Measurements from ENCODE around the gene TRABD2B. TPM values are rescaled to one million over a fixed set of nuclear protein-coding genes. Genes with fewer than 3 reads are reported as not detected.

Gene TRABD2B
- total and polyA plus RNA-seq, 2 experiments from 2014 or later: 1.6 to 2.0 TPM

DNA sequence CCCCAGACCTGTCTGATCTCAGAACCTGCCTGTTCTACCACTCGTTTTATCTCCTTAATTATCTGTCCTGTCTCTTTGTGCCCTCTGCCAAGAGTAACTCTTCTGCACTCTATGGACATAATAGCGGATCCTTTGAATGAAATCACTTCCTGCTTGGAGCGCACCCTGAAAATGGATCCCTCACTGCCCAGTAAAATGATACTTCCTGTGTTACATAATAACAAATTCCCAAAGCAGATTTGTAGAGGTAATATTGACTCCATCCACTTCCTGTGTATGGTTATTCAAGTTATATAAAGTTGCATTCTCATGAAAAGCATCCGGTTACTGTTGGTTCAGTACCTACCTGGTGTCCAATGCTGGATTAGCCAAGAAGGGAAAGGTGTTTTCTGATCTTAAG, 246.0 kb downstream of the TRABD2B start:
- Mint-ChIP-seq H3K27me3 (ENCODE audit: insufficient read depth, low read depth, poor library complexity) (peaks cover 3% of the 10 kb centered on the region), H3K4me1 (peaks cover 9% of the 10 kb centered on the region; the same call in 2 of the 3 replicates), H3K36me3 (ENCODE audit: low read depth) (no peaks in the 10 kb centered on the region), H3K9me3 (no peaks in the 10 kb centered on the region), H3K27ac (no peak overlapping the region), H3K4me3 (no peak overlapping the region)
- Histone ChIP-seq H3K4me1 (ENCODE audit: insufficient read depth) (no peaks in the 10 kb centered on the region), H2AFZ (0 out of 2 replicates have a peak overlapping the region, but pooled peaks have one; percentile 18), H3K4me3 (no peak overlapping the region), H3K27me3 (ENCODE audit: insufficient read depth) (no peaks in the 10 kb centered on the region), H3K4me2 (no peak overlapping the region), H3K36me3 (ENCODE audit: insufficient read depth) (no peaks in the 10 kb centered on the region), H3K27ac (ENCODE audit: low read depth) (no peak overlapping the region), H3F3A (replicated peaks; ENCODE audit: low read depth) (no peaks in the 10 kb centered on the region), H3K79me2 (replicated peaks; ENCODE audit: insufficient read depth) (no peaks in the 10 kb centered on the region), H4K20me1 (replicated peaks; ENCODE audit: insufficient read depth) (no peaks in the 10 kb centered on the region), H3K9me2 (ENCODE audit: insufficient read depth) (no peaks in the 10 kb centered on the region)
- no peak for ATAC-seq
- no peak for DNase-seq (ENCODE audit: low spot score)
- TF ChIP-seq, protein P1, sequence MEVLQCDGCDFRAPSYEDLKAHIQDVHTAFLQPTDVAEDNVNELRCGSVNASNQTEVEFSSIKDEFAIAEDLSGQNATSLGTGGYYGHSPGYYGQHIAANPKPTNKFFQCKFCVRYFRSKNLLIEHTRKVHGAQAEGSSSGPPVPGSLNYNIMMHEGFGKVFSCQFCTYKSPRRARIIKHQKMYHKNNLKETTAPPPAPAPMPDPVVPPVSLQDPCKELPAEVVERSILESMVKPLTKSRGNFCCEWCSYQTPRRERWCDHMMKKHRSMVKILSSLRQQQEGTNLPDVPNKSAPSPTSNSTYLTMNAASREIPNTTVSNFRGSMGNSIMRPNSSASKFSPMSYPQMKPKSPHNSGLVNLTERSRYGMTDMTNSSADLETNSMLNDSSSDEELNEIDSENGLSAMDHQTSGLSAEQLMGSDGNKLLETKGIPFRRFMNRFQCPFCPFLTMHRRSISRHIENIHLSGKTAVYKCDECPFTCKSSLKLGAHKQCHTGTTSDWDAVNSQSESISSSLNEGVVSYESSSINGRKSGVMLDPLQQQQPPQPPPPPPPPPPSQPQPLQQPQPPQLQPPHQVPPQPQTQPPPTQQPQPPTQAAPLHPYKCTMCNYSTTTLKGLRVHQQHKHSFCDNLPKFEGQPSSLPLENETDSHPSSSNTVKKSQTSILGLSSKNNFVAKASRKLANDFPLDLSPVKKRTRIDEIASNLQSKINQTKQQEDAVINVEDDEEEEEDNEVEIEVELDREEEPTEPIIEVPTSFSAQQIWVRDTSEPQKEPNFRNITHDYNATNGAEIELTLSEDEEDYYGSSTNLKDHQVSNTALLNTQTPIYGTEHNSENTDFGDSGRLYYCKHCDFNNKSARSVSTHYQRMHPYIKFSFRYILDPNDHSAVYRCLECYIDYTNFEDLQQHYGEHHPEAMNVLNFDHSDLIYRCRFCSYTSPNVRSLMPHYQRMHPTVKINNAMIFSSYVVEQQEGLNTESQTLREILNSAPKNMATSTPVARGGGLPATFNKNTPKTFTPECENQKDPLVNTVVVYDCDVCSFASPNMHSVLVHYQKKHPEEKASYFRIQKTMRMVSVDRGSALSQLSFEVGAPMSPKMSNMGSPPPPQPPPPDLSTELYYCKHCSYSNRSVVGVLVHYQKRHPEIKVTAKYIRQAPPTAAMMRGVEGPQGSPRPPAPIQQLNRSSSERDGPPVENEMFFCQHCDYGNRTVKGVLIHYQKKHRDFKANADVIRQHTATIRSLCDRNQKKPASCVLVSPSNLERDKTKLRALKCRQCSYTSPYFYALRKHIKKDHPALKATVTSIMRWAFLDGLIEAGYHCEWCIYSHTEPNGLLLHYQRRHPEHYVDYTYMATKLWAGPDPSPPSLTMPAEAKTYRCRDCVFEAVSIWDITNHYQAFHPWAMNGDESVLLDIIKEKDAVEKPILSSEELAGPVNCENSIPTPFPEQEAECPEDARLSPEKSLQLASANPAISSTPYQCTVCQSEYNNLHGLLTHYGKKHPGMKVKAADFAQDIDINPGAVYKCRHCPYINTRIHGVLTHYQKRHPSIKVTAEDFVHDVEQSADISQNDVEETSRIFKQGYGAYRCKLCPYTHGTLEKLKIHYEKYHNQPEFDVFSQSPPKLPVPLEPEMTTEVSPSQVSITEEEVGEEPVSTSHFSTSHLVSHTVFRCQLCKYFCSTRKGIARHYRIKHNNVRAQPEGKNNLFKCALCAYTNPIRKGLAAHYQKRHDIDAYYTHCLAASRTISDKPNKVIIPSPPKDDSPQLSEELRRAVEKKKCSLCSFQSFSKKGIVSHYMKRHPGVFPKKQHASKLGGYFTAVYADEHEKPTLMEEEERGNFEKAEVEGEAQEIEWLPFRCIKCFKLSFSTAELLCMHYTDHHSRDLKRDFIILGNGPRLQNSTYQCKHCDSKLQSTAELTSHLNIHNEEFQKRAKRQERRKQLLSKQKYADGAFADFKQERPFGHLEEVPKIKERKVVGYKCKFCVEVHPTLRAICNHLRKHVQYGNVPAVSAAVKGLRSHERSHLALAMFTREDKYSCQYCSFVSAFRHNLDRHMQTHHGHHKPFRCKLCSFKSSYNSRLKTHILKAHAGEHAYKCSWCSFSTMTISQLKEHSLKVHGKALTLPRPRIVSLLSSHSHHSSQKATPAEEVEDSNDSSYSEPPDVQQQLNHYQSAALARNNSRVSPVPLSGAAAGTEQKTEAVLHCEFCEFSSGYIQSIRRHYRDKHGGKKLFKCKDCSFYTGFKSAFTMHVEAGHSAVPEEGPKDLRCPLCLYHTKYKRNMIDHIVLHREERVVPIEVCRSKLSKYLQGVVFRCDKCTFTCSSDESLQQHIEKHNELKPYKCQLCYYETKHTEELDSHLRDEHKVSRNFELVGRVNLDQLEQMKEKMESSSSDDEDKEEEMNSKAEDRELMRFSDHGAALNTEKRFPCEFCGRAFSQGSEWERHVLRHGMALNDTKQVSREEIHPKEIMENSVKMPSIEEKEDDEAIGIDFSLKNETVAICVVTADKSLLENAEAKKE (CRISPR knock-in tag; IDR thresholded peaks at IDR 0.05): no peak
- TF ChIP-seq NANOG (IDR thresholded peaks at IDR 0.05; ENCODE audit: borderline replicate concordance): no peak
- TF ChIP-seq POLR2AphosphoS5 (IDR thresholded peaks at IDR 0.05; ENCODE audit: low read depth): no peak
- TF ChIP-seq, protein P2, sequence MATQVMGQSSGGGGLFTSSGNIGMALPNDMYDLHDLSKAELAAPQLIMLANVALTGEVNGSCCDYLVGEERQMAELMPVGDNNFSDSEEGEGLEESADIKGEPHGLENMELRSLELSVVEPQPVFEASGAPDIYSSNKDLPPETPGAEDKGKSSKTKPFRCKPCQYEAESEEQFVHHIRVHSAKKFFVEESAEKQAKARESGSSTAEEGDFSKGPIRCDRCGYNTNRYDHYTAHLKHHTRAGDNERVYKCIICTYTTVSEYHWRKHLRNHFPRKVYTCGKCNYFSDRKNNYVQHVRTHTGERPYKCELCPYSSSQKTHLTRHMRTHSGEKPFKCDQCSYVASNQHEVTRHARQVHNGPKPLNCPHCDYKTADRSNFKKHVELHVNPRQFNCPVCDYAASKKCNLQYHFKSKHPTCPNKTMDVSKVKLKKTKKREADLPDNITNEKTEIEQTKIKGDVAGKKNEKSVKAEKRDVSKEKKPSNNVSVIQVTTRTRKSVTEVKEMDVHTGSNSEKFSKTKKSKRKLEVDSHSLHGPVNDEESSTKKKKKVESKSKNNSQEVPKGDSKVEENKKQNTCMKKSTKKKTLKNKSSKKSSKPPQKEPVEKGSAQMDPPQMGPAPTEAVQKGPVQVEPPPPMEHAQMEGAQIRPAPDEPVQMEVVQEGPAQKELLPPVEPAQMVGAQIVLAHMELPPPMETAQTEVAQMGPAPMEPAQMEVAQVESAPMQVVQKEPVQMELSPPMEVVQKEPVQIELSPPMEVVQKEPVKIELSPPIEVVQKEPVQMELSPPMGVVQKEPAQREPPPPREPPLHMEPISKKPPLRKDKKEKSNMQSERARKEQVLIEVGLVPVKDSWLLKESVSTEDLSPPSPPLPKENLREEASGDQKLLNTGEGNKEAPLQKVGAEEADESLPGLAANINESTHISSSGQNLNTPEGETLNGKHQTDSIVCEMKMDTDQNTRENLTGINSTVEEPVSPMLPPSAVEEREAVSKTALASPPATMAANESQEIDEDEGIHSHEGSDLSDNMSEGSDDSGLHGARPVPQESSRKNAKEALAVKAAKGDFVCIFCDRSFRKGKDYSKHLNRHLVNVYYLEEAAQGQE (IDR thresholded peaks at IDR 0.05; ENCODE audit: unreplicated experiment): no peak
- TF ChIP-seq ZNF331 (CRISPR knock-in tag; IDR thresholded peaks at IDR 0.05; ENCODE audit: low read depth): no peak
- no peak for TF ChIP-seq JUNB (IDR thresholded peaks at IDR 0.05; ENCODE audit: unreplicated experiment)
- TF ChIP-seq, protein P3, sequence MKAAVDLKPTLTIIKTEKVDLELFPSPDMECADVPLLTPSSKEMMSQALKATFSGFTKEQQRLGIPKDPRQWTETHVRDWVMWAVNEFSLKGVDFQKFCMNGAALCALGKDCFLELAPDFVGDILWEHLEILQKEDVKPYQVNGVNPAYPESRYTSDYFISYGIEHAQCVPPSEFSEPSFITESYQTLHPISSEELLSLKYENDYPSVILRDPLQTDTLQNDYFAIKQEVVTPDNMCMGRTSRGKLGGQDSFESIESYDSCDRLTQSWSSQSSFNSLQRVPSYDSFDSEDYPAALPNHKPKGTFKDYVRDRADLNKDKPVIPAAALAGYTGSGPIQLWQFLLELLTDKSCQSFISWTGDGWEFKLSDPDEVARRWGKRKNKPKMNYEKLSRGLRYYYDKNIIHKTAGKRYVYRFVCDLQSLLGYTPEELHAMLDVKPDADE (IDR thresholded peaks at IDR 0.05): no peak
- no peak for TF ChIP-seq ZNF114 (CRISPR knock-in tag; IDR thresholded peaks at IDR 0.05)
- no peak for TF ChIP-seq EZH2phosphoT487 (IDR thresholded peaks at IDR 0.05; ENCODE audit: unreplicated experiment)
- no peak for TF ChIP-seq CREB1 (CRISPR knock-in tag; IDR thresholded peaks at IDR 0.05; ENCODE audit: low read depth)
- TF ChIP-seq, protein P4, sequence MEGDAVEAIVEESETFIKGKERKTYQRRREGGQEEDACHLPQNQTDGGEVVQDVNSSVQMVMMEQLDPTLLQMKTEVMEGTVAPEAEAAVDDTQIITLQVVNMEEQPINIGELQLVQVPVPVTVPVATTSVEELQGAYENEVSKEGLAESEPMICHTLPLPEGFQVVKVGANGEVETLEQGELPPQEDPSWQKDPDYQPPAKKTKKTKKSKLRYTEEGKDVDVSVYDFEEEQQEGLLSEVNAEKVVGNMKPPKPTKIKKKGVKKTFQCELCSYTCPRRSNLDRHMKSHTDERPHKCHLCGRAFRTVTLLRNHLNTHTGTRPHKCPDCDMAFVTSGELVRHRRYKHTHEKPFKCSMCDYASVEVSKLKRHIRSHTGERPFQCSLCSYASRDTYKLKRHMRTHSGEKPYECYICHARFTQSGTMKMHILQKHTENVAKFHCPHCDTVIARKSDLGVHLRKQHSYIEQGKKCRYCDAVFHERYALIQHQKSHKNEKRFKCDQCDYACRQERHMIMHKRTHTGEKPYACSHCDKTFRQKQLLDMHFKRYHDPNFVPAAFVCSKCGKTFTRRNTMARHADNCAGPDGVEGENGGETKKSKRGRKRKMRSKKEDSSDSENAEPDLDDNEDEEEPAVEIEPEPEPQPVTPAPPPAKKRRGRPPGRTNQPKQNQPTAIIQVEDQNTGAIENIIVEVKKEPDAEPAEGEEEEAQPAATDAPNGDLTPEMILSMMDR (conservative IDR thresholded peaks at IDR 0.05; ENCODE audit: low read depth in 2 of 2): no peak
- TF ChIP-seq EZH2 (IDR thresholded peaks at IDR 0.05; ENCODE audit: low read depth, unreplicated experiment): no peak
- TF ChIP-seq STAT1 (IDR thresholded peaks at IDR 0.05; ENCODE audit: unreplicated experiment): no peak
